ENCODE data around the gene ITM2C. TPM values are rescaled to one million over a fixed set of nuclear protein-coding genes. Genes with fewer than 3 reads are reported as not detected.

ITM2C gene
- polyA plus RNA-seq, 1 donor (not counting 4 experiments of a cell fraction or from before 2014, with no cell fraction given): 55.0 TPM

- H3K4me1 ChIP-seq (ENCODE audit: control insufficient read depth, extremely low read depth, insufficient read depth, low read length): no peaks in the 10 kb centered on the region
- FAIRE-seq (no peak), DNase-seq (ENCODE audit: low read depth, low spot score) (no peak)
- dilution Hi-C loops (cut with MboI; ENCODE audit: extremely low pct_ligation_motif_present, low sequenced_read_pairs): no loop called here
- no peaks in the 10 kb centered on the region for H3K36me3 ChIP-seq (ENCODE audit: control insufficient read depth in 2 of 2, extremely low read depth in 1 of 2, insufficient read depth in 2 of 2, low read length in 2 of 2)
- no peak overlapping the region for H3K9ac ChIP-seq (ENCODE audit: control insufficient read depth, extremely low read depth, insufficient read depth, low read length)
- no peak overlapping the region for H3K4me3 ChIP-seq (ENCODE audit: control insufficient read depth in 2 of 3, extremely low read depth in 1 of 3, insufficient read depth in 2 of 3, low read depth in 1 of 3, low read length in 3 of 3)
- H3K27ac ChIP-seq (ENCODE audit: control insufficient read depth, insufficient read depth, low read length): no peak overlapping the region
- no peak overlapping the region for H3K4me2 ChIP-seq (ENCODE audit: control insufficient read depth, extremely low read depth, insufficient read depth, low read depth, low read length)
- TF ChIP-seq EZH2 (IDR thresholded peaks at IDR 0.05; ENCODE audit: low read length): no peak
- no peak for TF ChIP-seq CTCF (optimal IDR thresholded peaks at IDR 0.05 in 1 of 3, IDR thresholded peaks at IDR 0.05 in 1 of 3, conservative IDR thresholded peaks at IDR 0.05 in 1 of 3; ENCODE audit: extremely low read depth in 1 of 3, insufficient read depth in 2 of 3, low read length in 3 of 3)
- no peaks in the 10 kb centered on the region for H3K9me3 ChIP-seq (ENCODE audit: control insufficient read depth, low read depth, low read length)
- peaks cover 7% of the 10 kb centered on the region for H3K27me3 ChIP-seq (ENCODE audit: control insufficient read depth, extremely low read depth, insufficient read depth, low read length)
- H2AFZ ChIP-seq (ENCODE audit: control insufficient read depth, low read length): no peak overlapping the region
- H3K79me2 ChIP-seq (ENCODE audit: control insufficient read depth, insufficient read depth, low read length): no peaks in the 10 kb centered on the region
- no peaks in the 10 kb centered on the region for H3K9me1 ChIP-seq (ENCODE audit: control insufficient read depth, extremely low read depth, insufficient read depth, low read length)
- no peaks in the 10 kb centered on the region for H4K20me1 ChIP-seq (ENCODE audit: control insufficient read depth, extremely low read depth, insufficient read depth, low read length)
These were observed 21.5 kb downstream of the ITM2C start for GRCh38 chr2:230886206-230886605.

- H3K4me3 ChIP-seq (ENCODE audit: control insufficient read depth in 2 of 3, extremely low read depth in 1 of 3, insufficient read depth in 2 of 3, low read depth in 1 of 3, low read length in 3 of 3): no peak overlapping the region
- H3K9me1 ChIP-seq (ENCODE audit: control insufficient read depth, extremely low read depth, insufficient read depth, low read length): no peaks in the 10 kb centered on the region
- H3K27me3 ChIP-seq (ENCODE audit: control insufficient read depth, extremely low read depth, insufficient read depth, low read length): peaks cover 12% of the 10 kb centered on the region
- H3K9me3 ChIP-seq (ENCODE audit: control insufficient read depth, low read depth, low read length): no peaks in the 10 kb centered on the region
- H2AFZ ChIP-seq (ENCODE audit: control insufficient read depth, low read length): no peak overlapping the region
- H3K36me3 ChIP-seq (ENCODE audit: control insufficient read depth in 2 of 2, extremely low read depth in 1 of 2, insufficient read depth in 2 of 2, low read length in 2 of 2): no peaks in the 10 kb centered on the region
- H3K27ac ChIP-seq (ENCODE audit: control insufficient read depth, insufficient read depth, low read length): no peak overlapping the region
- no peaks in the 10 kb centered on the region for H3K4me1 ChIP-seq (ENCODE audit: control insufficient read depth, extremely low read depth, insufficient read depth, low read length)
- TF ChIP-seq EZH2 (IDR thresholded peaks at IDR 0.05; ENCODE audit: low read length): no peak
- no peak for TF ChIP-seq CTCF (optimal IDR thresholded peaks at IDR 0.05 in 1 of 3, IDR thresholded peaks at IDR 0.05 in 1 of 3, conservative IDR thresholded peaks at IDR 0.05 in 1 of 3; ENCODE audit: extremely low read depth in 1 of 3, insufficient read depth in 2 of 3, low read length in 3 of 3)
- DNase-seq (ENCODE audit: low read depth, low spot score) (no peak), FAIRE-seq (no peak)
- no peaks in the 10 kb centered on the region for H4K20me1 ChIP-seq (ENCODE audit: control insufficient read depth, extremely low read depth, insufficient read depth, low read length)
- no peaks in the 10 kb centered on the region for H3K79me2 ChIP-seq (ENCODE audit: control insufficient read depth, insufficient read depth, low read length)
- H3K9ac ChIP-seq (ENCODE audit: control insufficient read depth, extremely low read depth, insufficient read depth, low read length): no peak overlapping the region
- dilution Hi-C loops (cut with MboI; ENCODE audit: extremely low pct_ligation_motif_present, low sequenced_read_pairs): no loop called here
- no peak overlapping the region for H3K4me2 ChIP-seq (ENCODE audit: control insufficient read depth, extremely low read depth, insufficient read depth, low read depth, low read length)
These were observed 21.9 kb downstream of the ITM2C start for GRCh38 chr2:230886671-230887071.
